ENCODE data around the gene CLEC3B.
"Not testable (repeated sequence)": the region's sequence is repeated elsewhere in the genome, so short reads cannot be mapped to it uniquely, and the experiment has no call there.

Gene CLEC3B

GRCh38 chr3:45037720-45038455, 11.8 kb downstream of the CLEC3B start:
- DNase-seq, result peak; percentile 88

- no peak for DNase-seq
These were observed 15.6 kb downstream of the CLEC3B start for GRCh38 chr3:45041666-45042065.

- no peak for DNase-seq
These were observed 16.1 kb downstream of the CLEC3B start for GRCh38 chr3:45042162-45042561.

- no peak for DNase-seq
These were observed 17.7 kb downstream of the CLEC3B start for GRCh38 chr3:45043728-45044299.

- no peak for DNase-seq
These were observed 22.1 kb downstream of the CLEC3B start for GRCh38 chr3:45048244-45048643.

GRCh38 chr3:45049807-45050206, 23.7 kb downstream of the CLEC3B start:
- no peak for DNase-seq

- DNase-seq, result no peak
These were observed 25.6 kb downstream of the CLEC3B start for GRCh38 chr3:45051685-45052084.

- not testable (repeated sequence) for DNase-seq
These were observed 27.7 kb downstream of the CLEC3B start for GRCh38 chr3:45053805-45054195.

GRCh38 chr3:45054196-45054857, 28.2 kb downstream of the CLEC3B start:
- DNase-seq, result no peak

- no peak for DNase-seq
These were observed 28.9 kb downstream of the CLEC3B start for GRCh38 chr3:45055032-45055410.

GRCh38 chr3:45055411-45056143, 29.5 kb downstream of the CLEC3B start:
- no peak for DNase-seq

GRCh38 chr3:45056608-45057301, 30.7 kb downstream of the CLEC3B start:
- no peak for DNase-seq

GRCh38 chr3:45057557-45057956, 31.5 kb downstream of the CLEC3B start:
- no peak for DNase-seq

- DNase-seq, result no peak
These were observed 33.0 kb downstream of the CLEC3B start for GRCh38 chr3:45059132-45059531.

GRCh38 chr3:45060165-45060892, 34.2 kb downstream of the CLEC3B start:
- DNase-seq, result no peak

- no peak for DNase-seq
These were observed 36.6 kb downstream of the CLEC3B start for GRCh38 chr3:45062697-45063070.

- no peak for DNase-seq
These were observed 38.6 kb downstream of the CLEC3B start for GRCh38 chr3:45064512-45065372.

- no peak for DNase-seq
These were observed 39.2 kb downstream of the CLEC3B start for GRCh38 chr3:45065373-45065720.

- DNase-seq, result no peak
These were observed 40.2 kb downstream of the CLEC3B start for GRCh38 chr3:45066109-45066801.

- DNase-seq, result no peak
These were observed 41.4 kb downstream of the CLEC3B start for GRCh38 chr3:45067486-45067885.

- no peak for DNase-seq
These were observed 41.8 kb downstream of the CLEC3B start for GRCh38 chr3:45067941-45068340.

All from 8988T (cell line).